ENCODE data around the gene TMEM223.
"Not testable (repeated sequence)": the region's sequence is repeated elsewhere in the genome, so short reads cannot be mapped to it uniquely, and the experiment has no call there.

Gene TMEM223

GRCh38 chr11:62799486-62799885 is 7.7 kb upstream of the TMEM223 start:
- no peak for DNase-seq

- DNase-seq, result no peak
Measured at GRCh38 chr11:62796281-62796680, 4.5 kb upstream of the TMEM223 start.

- no peak for DNase-seq
Measured at GRCh38 chr11:62794201-62794775, 2.5 kb upstream of the TMEM223 start.

DNA sequence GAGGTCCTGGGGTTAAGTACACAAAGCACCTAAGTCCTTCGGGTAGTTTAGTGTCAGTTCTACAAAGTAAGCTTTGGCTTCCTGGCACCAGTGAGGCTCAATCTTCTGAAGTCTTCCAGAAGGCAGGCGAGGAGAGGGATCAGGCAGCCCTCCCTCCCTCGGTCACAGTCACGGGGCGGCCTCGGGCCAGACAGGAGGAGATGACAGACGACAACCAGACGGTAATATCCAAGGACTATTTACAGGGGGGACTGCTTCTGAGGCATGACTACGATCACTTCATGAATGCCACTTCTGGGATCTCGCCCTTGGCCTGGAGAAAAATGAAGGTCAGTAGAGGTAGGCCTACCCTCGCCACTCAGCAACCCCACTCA is 383 bp upstream of the TMEM223 start:
- DNase-seq, result no peak

- DNase-seq, result no peak
Measured at GRCh38 chr11:62789576-62789975, 2.2 kb downstream of the TMEM223 start.

DNA sequence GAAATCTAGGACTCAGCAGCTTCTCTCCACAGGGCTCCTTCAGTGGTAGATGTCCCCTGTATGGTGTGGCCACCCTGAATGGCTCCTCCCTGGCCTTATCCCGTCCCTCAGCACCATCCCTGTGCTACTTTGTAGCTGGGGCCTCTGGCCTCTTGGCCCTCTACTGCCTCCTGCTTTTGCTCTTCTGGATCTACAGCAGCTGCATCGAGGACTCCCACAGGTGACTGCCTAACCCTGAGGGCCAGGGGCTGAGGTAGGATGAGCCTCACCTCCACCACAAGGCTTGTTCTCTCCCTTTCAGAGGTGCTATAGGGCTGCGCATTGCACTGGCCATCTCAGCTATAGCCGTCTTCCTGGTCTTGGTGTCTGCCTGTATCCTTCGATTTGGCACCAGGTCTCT is 2.8 kb downstream of the TMEM223 start:
- no peak for DNase-seq

DNA sequence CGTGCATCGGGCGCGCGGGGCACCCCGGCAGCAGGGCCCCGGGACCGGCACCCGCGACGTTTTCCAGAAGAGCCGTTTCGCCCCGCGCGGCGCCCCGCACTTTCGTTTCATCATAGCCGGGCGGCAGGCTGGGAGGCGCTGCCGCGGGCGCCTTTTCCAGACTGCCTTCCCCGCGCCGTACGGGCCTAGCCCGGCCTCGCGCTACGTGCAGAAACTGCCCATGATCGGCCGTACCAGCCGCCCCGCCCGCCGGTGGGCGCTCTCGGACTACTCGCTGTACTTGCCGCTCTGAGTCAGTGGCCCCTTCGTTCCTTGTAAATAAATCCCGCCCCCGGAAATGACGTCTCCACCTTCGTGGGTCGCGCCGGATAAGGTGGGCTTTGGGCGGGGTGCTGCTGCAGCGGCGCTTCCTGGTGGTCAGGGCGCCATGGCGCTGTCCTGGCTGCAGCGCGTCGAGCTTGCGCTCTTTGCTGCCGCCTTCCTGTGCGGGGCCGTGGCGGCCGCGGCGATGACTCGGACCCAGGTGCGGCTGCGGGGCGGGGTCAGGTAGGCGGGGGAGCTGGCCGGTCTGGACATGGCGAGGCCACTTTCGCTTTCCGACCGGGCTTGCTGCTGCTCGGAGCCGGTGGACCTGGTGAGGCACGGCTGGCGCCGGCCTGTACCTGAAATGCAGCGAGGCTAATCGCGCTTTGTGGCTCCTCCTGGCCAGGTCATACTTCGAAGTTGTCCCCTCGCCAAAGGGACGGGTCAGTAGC is 4.6 kb downstream of the TMEM223 start, which contains the start of gene TMEM179B:
Gene TMEM179B (plus strand): TSS at position 398 of the 755 bp plus-strand sequence. CDS start 30 bp downstream, at position 428.
- peak; percentile 99 for DNase-seq

GRCh38 chr11:62786318-62787004 is 5.3 kb downstream of the TMEM223 start:
- peak; percentile 89 for DNase-seq

DNA sequence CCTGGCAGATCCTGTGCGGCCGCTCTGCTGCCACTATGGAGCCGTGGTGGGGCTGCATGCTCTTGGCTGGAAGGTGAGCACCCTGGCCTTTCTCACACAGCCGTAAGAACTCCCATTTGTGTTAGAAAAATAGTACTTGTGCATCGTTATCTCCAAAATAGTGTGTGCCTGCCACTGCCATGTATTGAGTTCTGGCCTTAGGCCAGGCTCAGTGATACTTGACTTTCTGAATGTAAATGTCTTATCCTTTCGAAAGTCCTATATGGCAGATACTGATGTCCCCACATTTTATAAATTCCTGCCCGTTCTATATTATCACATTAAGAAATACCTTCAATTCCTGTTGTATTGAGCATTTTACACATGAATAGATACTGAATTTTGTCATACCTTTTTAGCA is 9.1 kb downstream of the TMEM223 start:
- DNase-seq, result no peak

- DNase-seq, result no peak
Measured at GRCh38 chr11:62778441-62778840, 13.4 kb downstream of the TMEM223 start.

GRCh38 chr11:62777389-62777788 is 14.4 kb downstream of the TMEM223 start:
- DNase-seq, result no peak

GRCh38 chr11:62775646-62776045 is 16.2 kb downstream of the TMEM223 start:
- DNase-seq, result no peak

DNA sequence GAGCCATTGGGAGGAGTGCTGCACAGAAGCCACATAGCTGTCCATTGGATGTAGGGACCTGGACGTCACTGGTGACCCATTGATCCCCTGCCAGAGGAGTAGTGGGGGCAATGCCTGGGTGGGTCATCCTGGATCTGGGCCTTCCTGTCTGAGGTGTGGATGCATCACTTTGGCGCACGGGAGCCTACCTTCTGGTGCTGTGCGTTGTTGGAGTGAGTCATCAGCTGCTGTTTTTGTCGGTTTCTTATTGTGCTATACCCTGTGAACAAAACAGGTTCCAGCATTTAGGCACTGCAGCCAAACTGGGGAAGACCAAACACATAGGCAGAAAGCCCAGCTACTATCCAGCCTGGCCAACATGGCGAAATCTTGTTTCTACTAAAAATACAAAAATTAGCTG is 17.4 kb downstream of the TMEM223 start:
- DNase-seq, result no peak

GRCh38 chr11:62771144-62772021 is 20.4 kb downstream of the TMEM223 start, which contains the start of gene TAF6L:
TAF6L (plus strand) TSS chr11:62771396; CDS start chr11:62775784, 4,388 bp downstream.
- DNase-seq, result peak; percentile 96

- DNase-seq, result no peak
Measured at GRCh38 chr11:62770778-62771143, 21.0 kb downstream of the TMEM223 start.

DNA sequence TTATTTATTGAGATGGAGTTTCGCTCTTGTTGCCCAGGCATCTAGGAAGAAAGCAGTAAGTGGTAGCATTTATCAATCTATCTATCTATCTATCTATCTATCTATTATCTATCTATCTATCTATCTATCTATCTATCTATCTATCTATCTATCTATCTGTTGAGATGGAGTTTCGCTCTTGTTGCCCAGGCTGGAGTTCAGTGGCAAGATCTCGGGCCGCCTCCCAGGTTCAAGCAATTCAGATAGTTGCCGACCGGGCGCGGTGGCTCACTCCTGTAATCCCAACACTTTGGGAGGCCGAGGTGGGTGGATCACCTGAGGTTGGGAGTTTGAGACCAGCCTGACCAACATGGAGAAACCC is 31.0 kb downstream of the TMEM223 start:
- not testable (repeated sequence) for DNase-seq

GRCh38 chr11:62757846-62758788 is 33.7 kb downstream of the TMEM223 start:
- DNase-seq, result no peak

GRCh38 chr11:62755086-62755615 is 36.7 kb downstream of the TMEM223 start:
- no peak for DNase-seq

- peak; percentile 98 for DNase-seq
Measured at GRCh38 chr11:62753736-62754603, 37.8 kb downstream of the TMEM223 start, which contains the start of gene ZBTB3. ZBTB3 (minus strand) TSS chr11:62754160; CDS start chr11:62753664, 496 bp downstream.

- DNase-seq, result peak; percentile 19
Measured at GRCh38 chr11:62752994-62753735, 38.6 kb downstream of the TMEM223 start.

Data from CD4-positive, alpha-beta T cell treated with Interleukin-17A for 4 hours (primary cell).